Panc1 (cell line): ENCODE measurements around the gene ZKSCAN5. TPM values are rescaled to one million over a fixed set of nuclear protein-coding genes. Genes with fewer than 3 reads are reported as not detected.

Source experiments
- ATAC-seq: fragments of 200-7000 bp; cut with Tn5 transposase; 2 replicates; pipeline ENCODE4 v1.9.1; 2020; ENCODE audit warnings: mild to moderate bottlenecking, moderate library complexity
- BruUV-seq: library from RNA; stranded (reverse); fragments of 400-500 nt; replicated peaks from 2 replicates; lab custom pipeline; 2021; lab: Mats Ljungman, UMichigan
- CTCF ChIA-PET: fragments of 300-600 bp; sonication (Branson Sonifier 250); formaldehyde crosslinking; loops from one replicate; lab custom pipeline; 2022; ENCODE audit warnings: antibody characterized with exemption; lab: Charles Lee
- POLR2A ChIA-PET: fragments of 300-600 bp; sonication (Branson Sonifier 250); formaldehyde crosslinking; loops from one replicate; lab custom pipeline; 2022; ENCODE audit warnings: antibody characterized with exemption; lab: Charles Lee
- DNase-seq: peaks from one replicate; pipeline ENCODE4 v3.0.0-alpha.2; 2010; ENCODE audit warnings: low read depth, low spot score
- H3K27ac ChIP-seq: 2 replicates; pipeline ENCODE4 v1.5.1; 2011; ENCODE audit warnings: mild to moderate bottlenecking, low read length, inconsistent platforms
- H3K27me3 ChIP-seq: fragments of 200-500 bp; sonication (Bioruptor generic); 2 replicates; pipeline ENCODE4 v1.6.0; 2014; ENCODE audit warnings: low read length, inconsistent platforms; ENCODE audit not compliant: control insufficient read depth, insufficient read depth
- H3K36me3 ChIP-seq: fragments of 200-500 bp; sonication (Bioruptor generic); 2 replicates; pipeline ENCODE4 v1.5.1; 2014; ENCODE audit warnings: inconsistent platforms, mild to moderate bottlenecking, low read length, moderate library complexity; ENCODE audit not compliant: control insufficient read depth, insufficient read depth
- H3K4me1 ChIP-seq: 2 replicates; pipeline ENCODE4 v1.5.1; 2011; ENCODE audit warnings: inconsistent platforms, mild to moderate bottlenecking, low read length, moderate library complexity; ENCODE audit not compliant: control insufficient read depth, insufficient read depth
- H3K4me3 ChIP-seq, 2 experiments: 2 replicates each; pipeline ENCODE4 v1.5.1; 2011 to 2012; ENCODE audit warnings: low read depth in 2 of 2, low read length in 2 of 2, mild to moderate bottlenecking in 2 of 2, inconsistent platforms in 1 of 2, moderate library complexity in 1 of 2
- H3K9me3 ChIP-seq: fragments of 200-500 bp; sonication (Bioruptor generic); 2 replicates; pipeline ENCODE4 v1.5.1; 2014; ENCODE audit warnings: low read depth, mild to moderate bottlenecking, inconsistent platforms, low read length, moderate library complexity; ENCODE audit not compliant: control insufficient read depth, insufficient read depth
- CTCF ChIP-seq: fragments of 450-650 bp; IDR thresholded peaks from 2 replicates; pipeline ENCODE4 v1.5.1; 2017; ENCODE audit warnings: mild to moderate bottlenecking
- POLR2AphosphoS5 ChIP-seq: IDR thresholded peaks from 2 replicates; pipeline ENCODE4 v1.6.1; 2012; ENCODE audit warnings: mild to moderate bottlenecking, low read depth, low read length, moderate library complexity
- REST ChIP-seq, 2 experiments: IDR thresholded peaks; 2 replicates each; pipeline ENCODE4 v1.6.1; 2011 to 2012; ENCODE audit warnings: low read depth in 2 of 2, control low read depth in 1 of 2, low read length in 1 of 2, mild to moderate bottlenecking in 1 of 2, moderate library complexity in 1 of 2; ENCODE audit not compliant: insufficient read depth in 1 of 2
- SIN3A ChIP-seq: IDR thresholded peaks from 2 replicates; pipeline ENCODE4 v1.6.1; 2012; ENCODE audit warnings: low read depth, mild to moderate bottlenecking, low read length, moderate library complexity, borderline replicate concordance; ENCODE audit not compliant: insufficient read depth
- TCF7L2 ChIP-seq: IDR thresholded peaks from 2 replicates; pipeline ENCODE4 v1.6.1; 2011; ENCODE audit warnings: mild to moderate bottlenecking, low read depth, low read length, inconsistent platforms
- in situ Hi-C: cut with HindIII; loops from 2 replicates; pipeline ENCODE4 v1.10.0; 2016; ENCODE audit warnings: low sequenced_read_pairs, low pct_unique_long_range_greater_than_20kb
- intact Hi-C: fragments of 100-400 bp; cut with micrococcal nuclease; formaldehyde crosslinking; loops from one replicate; pipeline ENCODE4 v1.10.0; 2022; ENCODE audit not compliant: unreplicated experiment
- total RNA-seq: library from RNA; stranded (reverse); gene quantifications from one replicate; pipeline ENCODE4 v1.2.1, GENCODE V29; 2021; ENCODE audit not compliant: unreplicated experiment

The ZKSCAN5 gene
- total RNA-seq, 1 experiment from 2014 or later, result 17.5 TPM

GRCh38 chr7:99499371-99499720, 5.1 kb upstream of the ZKSCAN5 start:
- in situ Hi-C loops (no loop called here), intact Hi-C loops (no loop called here)
- Histone ChIP-seq H3K27me3 (no peaks in the 10 kb centered on the region), H3K27ac (peak overlapping the region; percentile 90), H3K4me3 (peak overlapping the region; percentile 98 to 100), H3K36me3 (peaks cover 1% of the 10 kb centered on the region), H3K9me3 (peaks cover 10% of the 10 kb centered on the region; the same call in 1 of the 2 replicates), H3K4me1 (peaks cover 5% of the 10 kb centered on the region)
- DNase-seq, result no peak
- no peak for TF ChIP-seq TCF7L2
- no peak for TF ChIP-seq POLR2AphosphoS5
- TF ChIP-seq CTCF, result no peak
- TF ChIP-seq REST (IDR thresholded peaks at IDR 0.05; ENCODE audit: insufficient read depth in 1 of 2, low read depth in 2 of 2, low read length in 1 of 2), result no peak
- TF ChIP-seq SIN3A, result 0 out of 2 replicates have a peak, but pooled peaks have one; percentile 22
- no TSS peak for BruUV-seq
- POLR2A ChIA-PET, result no interaction called here
- CTCF ChIA-PET, result no interaction called here
- no peak for ATAC-seq

GRCh38 chr7:99499721-99500636, 4.5 kb upstream of the ZKSCAN5 start, which contains the start of gene ZNF394:
Gene ZNF394 (minus strand): TSS chr7:99500281. CDS start chr7:99500093, 188 bp downstream.
- ChIA-PET POLR2A (interaction anchor here (0.6 kb wide), 1 partner anchor 39 kb away, joined by 4 read pairs; no protein-coding TSS in a partner anchor), CTCF (interaction anchor here (0.6 kb wide), 2 partner anchors 23 to 24 kb away, joined by 4 to 6 read pairs; no protein-coding TSS in a partner anchor)
- intact Hi-C loops (loop anchor here (10.0 kb wide), 1 partner anchor 55 kb away; the partner anchor contains the start of genes FAM200A and ZNF655), in situ Hi-C loops (no loop called here)
- TF ChIP-seq TCF7L2 (peak; percentile 34; the same call in 1 of the 2 replicates), POLR2AphosphoS5 (peak; percentile 78), REST (IDR thresholded peaks at IDR 0.05; ENCODE audit: insufficient read depth in 1 of 2, low read depth in 2 of 2, low read length in 1 of 2) (no peak), SIN3A (peak; percentile 85), CTCF (no peak)
- H3K4me1 ChIP-seq, result peaks cover 5% of the 10 kb centered on the region
- H3K9me3 ChIP-seq, result peaks cover 4% of the 10 kb centered on the region; the same call in 1 of the 2 replicates
- peak; percentile 75 for ATAC-seq
- peak; percentile 87 for DNase-seq
- H3K27me3 ChIP-seq, result no peaks in the 10 kb centered on the region
- TSS peak; percentile 97 for BruUV-seq
- H3K4me3 ChIP-seq, result peak within 1 kb of the TSS; percentile 98 to 100
- no peaks in the 10 kb centered on the region; the same call in none of the 2 replicates for H3K36me3 ChIP-seq
- peak within 1 kb of the TSS; percentile 90 for H3K27ac ChIP-seq
